SK-MEL-5 (cell line): ENCODE data around the gene CCL4. TPM values are rescaled to one million over a fixed set of nuclear protein-coding genes. Genes with fewer than 3 reads are reported as not detected.
A peak's percentile ranks its signal among the peaks of the same experiment; 100 is the strongest.

Experiments used
- DNase-seq: peaks from one replicate; pipeline ENCODE4 v3.0.0-alpha.2; 2016; ENCODE audit warnings: low read depth, low spot score
- in situ Hi-C: cut with HindIII; loops from 2 replicates; pipeline ENCODE4 v1.10.0; 2016; ENCODE audit warnings: low sequenced_read_pairs, high pct_unique_total_duplicates, low pct_unique_long_range_greater_than_20kb
- small RNA-seq, 2 experiments: library from RNA; depleted of rRNA; stranded (forward); fragments of <200 nt; gene quantifications; one replicate each; pipeline ENCODE3, GENCODE V24; 2014
- total RNA-seq: library from RNA; depleted of rRNA; stranded (reverse); fragments of >200 nt; shearing (Covaris generic); gene quantifications from 2 replicates; pipeline ENCODE4 v1.2.3, GENCODE V29; 2014; rRNA removed

The CCL4 gene
- total RNA-seq, 1 experiment from 2014 or later = not detected

GRCh38 chr17:36152639-36153120 lies 49.1 kb downstream of the CCL4 start:
- peak; percentile 64 for DNase-seq
- in situ Hi-C loops = no loop called here

DNA sequence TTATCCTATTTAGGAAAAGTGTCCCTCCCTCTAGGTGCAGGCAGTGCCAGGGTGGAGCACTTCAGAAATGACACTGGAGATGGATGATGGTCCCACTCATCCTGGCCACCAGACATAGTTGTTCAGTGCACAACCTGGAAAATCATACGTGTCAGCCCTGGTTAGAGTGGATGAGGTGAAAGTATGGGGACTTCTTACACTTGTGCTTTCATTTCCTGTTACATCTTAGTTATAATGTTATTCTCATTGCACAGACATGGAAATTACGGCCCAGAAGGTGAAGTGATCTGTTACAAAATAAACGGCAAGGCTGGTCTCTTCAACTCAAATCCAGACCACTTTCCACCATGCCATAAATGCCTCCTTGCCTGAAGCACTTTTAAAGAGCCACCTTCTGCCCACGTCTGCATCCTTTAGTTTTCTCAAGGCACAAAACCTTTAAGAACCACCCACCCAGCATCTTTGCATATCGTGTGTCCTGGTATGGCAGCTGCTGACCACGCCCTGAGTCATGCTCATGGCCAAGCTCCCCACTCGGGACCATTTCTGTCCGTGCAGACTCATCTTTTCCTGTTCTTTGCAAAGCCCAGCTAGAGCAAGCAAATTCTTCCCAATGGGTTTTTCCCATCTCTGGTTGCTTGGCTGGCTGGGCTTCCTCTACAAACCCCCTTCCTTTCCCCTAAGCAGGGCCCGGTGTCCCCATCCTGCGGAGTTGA lies 50.4 kb downstream of the CCL4 start:
- DNase-seq = no peak
- in situ Hi-C loops = no loop called here

Small RNAs within 50 kb of the gene (small RNA-seq; reads per million reads assigned to genes)
- gene RN7SL301P = 0 to 0.05 reads per million in 2 experiments

Other genes with a start within 250 kb of the CCL4 start
- not detected in 2 replicates for gene HEATR9, start 234.9 kb upstream of the CCL4 start, total RNA-seq
- 0.29 TPM in 1 of 2 replicates, not detected in the other for gene CCL5, start 223.5 kb upstream of the CCL4 start, total RNA-seq
- gene RDM1, start 173.1 kb upstream of the CCL4 start, total RNA-seq = 0.40 and 0.45 TPM in 2 replicates
- not detected in 2 replicates for gene LYZL6, start 160.1 kb upstream of the CCL4 start, total RNA-seq
- not detected in 2 replicates for gene CCL16, start 122.3 kb upstream of the CCL4 start, total RNA-seq
- gene CCL14, start 117.1 kb upstream of the CCL4 start, total RNA-seq = not detected in 2 replicates
- not detected in 2 replicates for gene CCL15, start 102.3 kb upstream of the CCL4 start, total RNA-seq
- gene CCL23, start 85.9 kb upstream of the CCL4 start, total RNA-seq = not detected in 2 replicates
- 0.64 and 0.82 TPM in 2 replicates for gene CCL18, start 39.6 kb upstream of the CCL4 start, total RNA-seq
- gene CCL3, start 13.7 kb upstream of the CCL4 start, total RNA-seq = 0.26 TPM in 1 of 2 replicates, not detected in the other
- gene TBC1D3B, start 72.8 kb downstream of the CCL4 start, total RNA-seq = 0.74 TPM in 1 of 2 replicates, not detected in the other
- gene CCL3L1, start 92.9 kb downstream of the CCL4 start, total RNA-seq = not detected in 2 replicates
- gene CCL4L2, start 107.2 kb downstream of the CCL4 start, total RNA-seq = not detected in 2 replicates
- not detected in 2 replicates for gene TBC1D3I, start 160.7 kb downstream of the CCL4 start, total RNA-seq
- gene TBC1D3G, start 220.1 kb downstream of the CCL4 start, total RNA-seq = not detected in 2 replicates